Inflammatory macrophage treated with lipopolysaccharide for 1 hour (primary cell): ENCODE results near the gene ATRAID.
"Not testable (repeated sequence)": the region's sequence is repeated elsewhere in the genome, so short reads cannot be mapped to it uniquely, and the experiment has no call there.

Experiments used
- DNase-seq, 2 donors: peaks; one replicate each; pipeline ENCODE4 v3.0.0-alpha.2; 2020 to 2022

ATRAID gene, protein sequence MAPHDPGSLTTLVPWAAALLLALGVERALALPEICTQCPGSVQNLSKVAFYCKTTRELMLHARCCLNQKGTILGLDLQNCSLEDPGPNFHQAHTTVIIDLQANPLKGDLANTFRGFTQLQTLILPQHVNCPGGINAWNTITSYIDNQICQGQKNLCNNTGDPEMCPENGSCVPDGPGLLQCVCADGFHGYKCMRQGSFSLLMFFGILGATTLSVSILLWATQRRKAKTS

DNA sequence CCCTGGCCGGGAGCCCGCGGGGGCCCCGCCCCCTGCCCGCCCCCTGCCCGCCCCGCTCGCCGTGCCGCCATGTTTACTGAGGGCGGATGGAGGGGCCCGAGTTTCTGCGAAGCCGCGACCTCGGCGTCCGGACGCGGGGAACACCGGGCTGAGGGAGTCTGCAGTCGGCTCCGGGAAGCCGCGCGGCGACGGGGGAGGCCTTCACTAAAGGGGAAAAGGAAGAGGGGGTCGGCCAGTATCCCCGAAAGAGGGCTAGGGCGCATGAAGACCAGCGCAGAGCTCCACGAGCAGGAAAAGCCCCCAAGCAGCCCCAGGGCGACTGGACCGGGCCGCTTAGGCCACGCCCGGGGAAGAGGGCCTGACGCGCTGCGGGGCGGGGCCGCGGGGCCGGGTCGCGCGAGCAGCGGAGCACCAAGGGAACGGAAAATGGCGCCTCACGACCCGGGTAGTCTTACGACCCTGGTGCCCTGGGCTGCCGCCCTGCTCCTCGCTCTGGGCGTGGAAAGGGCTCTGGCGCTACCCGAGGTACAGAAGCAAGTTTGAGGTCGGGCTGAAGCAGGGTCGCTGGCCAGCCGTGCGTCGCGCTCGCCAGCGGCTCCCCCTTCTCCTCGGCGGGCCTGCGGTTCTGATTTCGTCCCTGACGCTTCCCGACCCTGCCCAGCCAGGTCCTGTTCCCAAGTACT is at the start of gene ATRAID, which contains the start of gene SLC5A6:
TSS of gene ATRAID (plus strand) at position 99 of the 683 bp plus-strand sequence. CDS start at position 427, 328 bp downstream.
TSS of gene SLC5A6 (minus strand) at position 326 of the 683 bp plus-strand sequence. CDS start 4,618 bp downstream, outside the sequence.
- DNase-seq: peak; percentile 88 to 95

DNA sequence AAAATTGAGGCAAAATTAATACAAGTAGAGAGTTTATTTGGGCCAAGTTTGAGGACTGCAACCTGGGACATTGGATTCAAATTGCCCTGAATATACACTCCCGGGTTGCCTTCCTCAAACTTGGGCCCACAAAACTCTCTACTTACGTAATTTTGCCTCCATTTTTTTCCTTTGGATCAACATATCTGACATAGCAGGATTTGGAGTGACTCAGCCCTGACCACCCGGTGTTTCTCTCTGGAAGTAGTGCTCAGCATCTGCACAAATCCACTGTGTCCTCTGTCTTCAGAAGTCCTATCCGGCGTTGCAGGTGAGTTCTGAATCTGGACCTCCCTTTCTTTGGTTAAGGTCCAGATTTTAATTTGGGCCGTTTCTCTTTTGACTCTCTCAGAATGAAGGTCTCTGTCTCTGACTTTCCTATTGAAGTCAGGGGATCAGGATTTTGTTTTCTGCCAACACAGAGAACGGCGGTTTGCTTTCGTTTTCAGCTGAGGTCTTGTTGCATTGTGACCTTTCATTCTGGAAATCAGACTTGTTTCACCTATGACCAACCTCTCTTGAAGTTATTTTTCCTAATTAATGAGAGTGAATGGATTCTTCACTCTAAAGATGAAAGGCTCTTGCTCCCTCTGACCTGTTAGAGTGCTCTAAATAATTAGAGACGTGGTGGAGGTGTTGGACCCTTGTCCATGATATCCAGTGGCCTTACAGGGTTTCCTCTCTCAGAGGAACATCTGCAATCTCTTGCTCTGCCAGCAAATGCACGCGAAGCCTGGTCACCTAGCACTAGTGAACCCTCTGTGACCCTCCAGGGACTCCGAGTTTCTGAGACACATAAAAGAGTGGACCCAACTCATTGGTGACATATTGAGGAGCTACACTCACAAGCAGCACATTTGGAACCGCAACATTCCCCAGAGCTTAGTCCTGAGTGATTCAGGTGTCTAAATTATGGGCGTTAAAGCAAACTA is 49.4 kb upstream of the ATRAID start:
- no peak for DNase-seq

DNA sequence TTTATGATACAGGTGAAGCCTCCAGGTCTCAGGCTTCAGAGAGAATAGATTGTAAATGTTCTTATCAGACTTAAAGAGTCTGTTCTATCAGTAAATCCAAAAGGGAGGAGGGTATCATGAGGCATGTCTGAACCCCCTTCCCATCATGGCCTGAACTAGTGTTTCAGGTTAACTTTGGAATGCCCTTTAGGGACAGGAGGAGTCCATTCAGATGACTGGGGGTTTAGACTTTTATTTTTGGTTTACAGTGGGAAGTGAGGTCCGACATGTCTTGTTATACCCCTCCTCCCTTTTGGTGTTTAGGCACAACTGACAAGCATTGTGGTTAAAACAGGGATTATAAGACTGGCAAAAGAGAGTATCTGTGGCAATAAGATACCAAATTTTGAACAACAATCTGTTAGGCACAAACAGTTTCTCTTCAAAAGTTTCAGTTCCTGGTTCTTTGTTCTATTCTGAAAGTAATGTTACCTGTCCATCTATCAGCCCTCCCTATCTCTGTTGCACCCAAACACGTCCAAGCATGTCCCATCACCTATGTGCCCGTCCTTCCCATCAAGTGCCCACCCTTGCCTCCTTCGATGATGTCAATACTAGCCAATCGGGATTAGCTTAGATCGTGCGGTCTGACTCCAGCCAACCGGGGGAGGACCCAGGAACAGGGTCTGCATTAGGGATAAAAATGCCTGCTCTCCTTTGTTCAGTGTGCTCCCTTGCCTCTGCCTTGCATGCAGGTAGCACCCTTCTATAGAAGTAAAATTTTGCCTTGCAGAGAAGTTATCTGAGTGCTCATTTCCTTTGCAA is 46.7 kb upstream of the ATRAID start:
- DNase-seq: no peak

DNA sequence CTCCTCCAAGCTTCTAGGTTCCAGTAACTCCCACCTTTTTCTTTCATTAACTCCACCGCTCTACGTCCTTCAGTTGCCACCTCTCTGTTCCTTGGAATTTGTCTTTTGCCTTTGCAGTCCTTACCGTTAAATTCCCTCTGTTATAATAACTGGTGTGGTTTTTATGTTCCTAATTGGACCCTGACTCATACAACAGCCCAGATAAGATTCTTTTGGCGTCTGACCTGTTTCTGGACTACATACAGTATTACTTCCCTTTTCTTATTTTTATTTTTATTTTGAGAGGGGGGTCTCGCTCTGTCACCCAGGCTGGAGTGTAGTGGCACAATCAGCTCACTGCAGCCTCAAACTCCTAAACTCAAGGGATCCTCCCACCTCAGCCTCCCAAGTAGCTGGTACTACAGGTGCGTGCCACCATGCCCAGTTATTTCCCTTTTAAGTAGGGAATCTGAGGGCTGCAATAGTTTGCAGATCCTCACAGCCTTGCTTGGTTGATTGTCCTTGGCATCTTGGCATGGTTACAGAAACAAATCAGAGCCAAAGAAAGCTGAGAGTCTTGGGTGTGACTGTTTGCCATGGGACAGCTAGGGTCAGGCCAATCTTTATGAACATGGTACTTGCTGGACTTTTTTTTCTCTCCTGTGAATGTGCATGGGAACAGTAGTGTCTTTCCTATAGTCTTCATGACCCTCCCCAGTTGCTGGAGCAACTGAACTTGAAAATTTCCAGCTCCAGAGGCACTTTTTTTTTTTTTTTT is 41.1 kb upstream of the ATRAID start:
- DNase-seq: no peak

DNA sequence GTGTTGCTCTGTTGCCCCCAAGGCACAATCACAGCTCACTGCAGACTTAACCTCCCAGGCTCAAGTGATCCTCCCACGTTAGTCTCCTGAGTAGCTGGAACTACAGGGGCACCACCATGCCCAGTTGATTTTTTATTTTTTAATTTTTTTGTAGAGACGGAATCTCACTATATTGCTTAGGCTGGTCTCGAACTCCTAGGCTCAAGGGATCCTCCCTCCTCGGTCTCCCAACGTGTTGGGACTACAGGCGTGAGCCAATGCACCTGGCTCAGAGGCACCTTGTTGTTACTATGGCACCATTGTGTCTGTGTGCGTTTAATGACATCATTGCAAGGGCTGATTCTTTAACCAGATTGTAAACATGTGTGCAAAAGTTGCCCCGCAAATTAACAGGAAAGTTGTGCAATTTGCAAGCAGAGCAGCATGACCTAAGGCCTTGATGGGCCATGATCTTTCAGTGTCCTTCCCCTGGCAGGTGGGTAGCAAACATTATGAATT is 40.4 kb upstream of the ATRAID start:
- DNase-seq: no peak

DNA sequence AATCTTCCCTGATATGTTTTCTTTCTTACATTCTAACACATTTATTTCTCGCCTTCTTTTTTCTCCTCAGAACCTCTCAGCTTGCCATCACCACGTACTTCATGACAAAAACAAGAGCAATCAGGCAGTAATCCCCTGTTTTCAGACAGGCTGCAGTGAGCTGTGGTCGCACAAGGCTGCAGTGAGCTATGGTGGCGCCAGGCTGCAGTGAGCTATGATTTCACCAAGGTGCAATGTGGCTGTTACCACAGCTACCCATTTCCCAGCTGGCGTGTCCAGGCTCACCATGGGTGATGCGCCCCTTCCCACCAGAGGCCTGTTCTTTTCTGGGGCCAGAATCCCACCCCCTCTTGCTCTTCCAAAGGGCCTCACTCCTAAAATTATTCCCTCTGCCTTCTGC is 37.2 kb upstream of the ATRAID start:
- DNase-seq: no peak

DNA sequence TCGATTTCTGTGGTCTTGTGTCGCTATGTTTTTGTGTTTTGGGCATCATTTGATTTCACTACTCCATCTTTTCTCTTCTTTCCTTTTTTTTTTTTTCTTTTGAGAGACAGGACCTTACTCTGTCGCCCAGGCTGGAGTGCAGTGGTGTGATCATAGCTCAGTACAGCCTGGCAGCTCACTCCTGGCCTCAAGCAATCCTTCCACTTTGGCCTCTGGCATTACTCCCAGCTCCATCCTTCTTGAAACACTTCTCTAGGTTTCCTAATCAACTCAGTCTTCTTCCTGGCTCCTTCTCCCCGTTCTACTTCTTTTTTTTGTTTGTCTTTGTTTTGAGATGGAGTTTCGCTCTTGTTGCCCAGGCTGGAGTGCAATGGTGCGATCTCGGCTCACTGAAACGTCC is 36.5 kb upstream of the ATRAID start:
- DNase-seq: no peak

DNA sequence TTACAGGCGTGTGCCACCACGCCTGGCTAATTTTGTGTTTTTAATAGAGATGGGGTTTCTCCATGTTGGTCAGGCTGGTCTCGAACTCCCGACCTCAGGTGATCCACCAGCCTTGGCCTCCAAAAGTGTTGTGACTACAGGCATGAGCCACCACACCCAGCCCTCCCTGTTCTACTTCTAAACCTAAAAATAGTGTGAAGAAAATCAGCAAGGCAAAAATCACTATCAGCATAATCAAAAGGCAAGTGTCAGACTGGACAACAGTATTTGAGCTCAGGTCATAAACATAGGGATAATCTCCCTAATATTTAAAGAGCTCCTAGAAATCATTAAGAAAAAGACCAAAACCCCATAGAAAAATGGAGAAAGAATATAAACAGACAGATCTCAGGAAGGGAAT is 36.1 kb upstream of the ATRAID start:
- DNase-seq: not testable (repeated sequence)

DNA sequence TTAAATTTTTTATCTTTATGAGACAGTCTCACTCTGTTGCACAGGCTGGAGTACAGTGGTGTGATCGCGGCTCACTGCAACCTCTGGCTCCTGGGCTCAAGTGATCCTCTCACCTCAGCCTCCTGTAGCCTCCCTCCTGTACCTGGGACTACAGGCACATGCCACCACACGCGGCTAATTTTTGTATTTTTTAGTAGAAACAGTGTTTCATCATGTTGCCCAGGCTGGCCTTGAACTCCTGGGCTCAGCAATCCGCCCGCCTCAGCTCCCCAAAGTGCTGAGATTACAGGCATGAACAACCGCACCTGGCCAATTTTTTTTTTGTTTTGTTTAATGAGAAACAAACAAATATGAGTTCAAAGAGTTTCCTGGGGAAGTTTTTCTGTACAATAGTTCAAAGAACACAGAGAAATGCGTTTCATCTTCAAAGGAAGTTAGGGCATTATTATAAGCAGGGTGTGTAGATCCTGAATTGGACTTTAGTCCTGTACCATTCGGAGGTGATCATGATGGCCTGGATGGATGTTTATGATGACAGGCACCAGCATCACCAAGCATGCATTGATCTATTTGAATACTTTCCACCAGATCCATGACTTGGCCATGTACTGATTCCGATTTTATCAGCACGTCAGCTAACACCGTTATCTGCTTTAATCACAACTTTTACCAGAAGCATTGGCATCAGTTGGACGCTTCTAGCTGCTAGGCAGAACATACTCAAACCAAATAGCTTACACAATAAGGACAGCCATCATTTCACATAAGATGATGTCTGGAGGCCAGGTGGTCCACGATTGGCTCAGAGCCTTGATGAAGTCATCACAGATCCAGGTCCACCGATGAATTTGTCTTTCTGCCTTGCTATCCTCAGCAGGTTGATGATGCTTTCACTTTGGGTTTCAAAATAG is 34.1 kb upstream of the ATRAID start:
- no peak for DNase-seq

DNA sequence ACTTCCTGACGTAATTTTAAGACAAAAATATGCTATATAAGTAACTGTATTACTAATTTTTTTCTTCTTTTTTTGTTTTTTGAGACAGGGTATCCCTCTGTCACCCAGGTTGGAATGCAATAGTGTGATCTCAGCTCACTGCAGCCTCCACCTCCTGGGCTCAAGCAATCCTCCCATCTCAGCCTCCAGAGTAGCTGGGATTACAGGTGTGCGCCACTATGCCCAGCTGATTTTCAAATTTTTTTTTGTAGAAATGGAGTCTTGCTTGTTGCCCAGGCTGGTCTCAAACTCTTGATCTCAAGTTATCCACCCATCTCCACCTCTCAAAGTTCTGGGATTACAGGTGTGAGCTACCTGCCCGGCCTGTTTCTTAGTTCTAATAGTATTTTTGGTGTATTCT is 33.4 kb upstream of the ATRAID start:
- no peak for DNase-seq

DNA sequence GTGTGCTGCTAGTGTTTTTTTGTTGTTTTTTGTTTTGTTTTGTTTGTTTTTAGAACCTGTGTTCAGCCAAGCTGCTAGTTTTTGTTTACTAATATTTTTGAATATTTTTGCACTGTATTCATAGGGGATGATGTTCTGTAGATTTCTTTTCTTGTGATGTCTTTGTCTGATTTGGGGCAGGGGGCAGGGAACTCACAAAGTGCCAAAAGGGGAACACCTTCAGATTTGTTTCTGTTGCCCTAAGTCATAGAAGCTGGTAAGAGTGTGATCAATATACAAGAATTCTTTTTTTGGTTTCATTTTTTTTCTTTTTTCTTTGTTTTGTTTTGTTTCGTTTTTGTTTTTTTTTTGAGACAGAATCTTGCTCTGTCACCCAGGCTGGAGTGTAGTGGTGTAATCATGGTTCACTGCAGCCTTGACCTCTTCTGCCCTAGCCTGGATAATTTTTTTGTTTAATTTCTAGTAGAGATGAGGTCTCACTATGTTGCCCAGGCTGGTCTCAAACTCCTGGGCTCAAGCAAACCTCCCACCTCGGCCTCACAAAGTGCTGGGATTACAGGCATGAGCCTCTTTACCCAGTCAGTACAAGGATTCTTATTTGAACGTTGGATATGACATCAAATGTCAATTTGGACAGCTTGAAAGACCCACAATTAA is 32.4 kb upstream of the ATRAID start:
- DNase-seq: no peak

DNA sequence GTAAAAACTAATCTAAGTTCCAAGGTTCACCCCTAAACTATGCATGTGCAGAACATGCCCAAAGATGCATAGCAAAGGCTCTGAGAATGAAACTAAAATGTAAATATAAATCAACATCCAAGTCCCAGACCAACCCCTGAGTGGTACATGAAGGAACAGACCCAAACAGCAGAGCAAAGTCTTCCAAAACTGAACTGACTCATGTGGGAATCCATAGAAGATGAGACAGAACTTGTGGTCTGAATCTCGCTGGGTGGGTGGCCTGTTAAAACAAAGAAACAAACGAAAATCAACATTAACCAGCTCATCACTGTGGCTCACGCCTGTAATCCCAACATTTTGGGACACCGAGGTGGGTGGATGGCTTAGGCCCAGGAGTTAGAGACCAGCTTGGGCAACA is 29.5 kb upstream of the ATRAID start:
- no peak for DNase-seq

DNA sequence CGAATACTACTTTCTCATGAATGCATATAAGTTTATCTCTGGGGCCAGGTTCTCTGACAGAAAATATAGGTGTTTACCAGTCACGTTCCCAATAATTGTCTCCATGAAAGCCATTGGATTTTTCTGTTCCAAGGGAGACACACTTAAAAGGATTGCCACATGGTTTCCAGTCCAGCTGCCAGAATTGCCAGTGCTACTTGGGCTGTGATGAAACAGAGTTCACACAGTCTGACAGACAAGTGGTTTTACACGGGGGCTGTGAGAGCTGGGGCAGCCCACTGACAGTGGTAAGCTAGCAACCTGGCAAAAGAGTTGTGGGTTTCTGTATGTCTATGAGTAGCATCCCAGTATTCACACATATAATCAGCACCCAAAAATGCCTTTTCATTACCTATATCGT is 27.7 kb upstream of the ATRAID start:
- no peak for DNase-seq

DNA sequence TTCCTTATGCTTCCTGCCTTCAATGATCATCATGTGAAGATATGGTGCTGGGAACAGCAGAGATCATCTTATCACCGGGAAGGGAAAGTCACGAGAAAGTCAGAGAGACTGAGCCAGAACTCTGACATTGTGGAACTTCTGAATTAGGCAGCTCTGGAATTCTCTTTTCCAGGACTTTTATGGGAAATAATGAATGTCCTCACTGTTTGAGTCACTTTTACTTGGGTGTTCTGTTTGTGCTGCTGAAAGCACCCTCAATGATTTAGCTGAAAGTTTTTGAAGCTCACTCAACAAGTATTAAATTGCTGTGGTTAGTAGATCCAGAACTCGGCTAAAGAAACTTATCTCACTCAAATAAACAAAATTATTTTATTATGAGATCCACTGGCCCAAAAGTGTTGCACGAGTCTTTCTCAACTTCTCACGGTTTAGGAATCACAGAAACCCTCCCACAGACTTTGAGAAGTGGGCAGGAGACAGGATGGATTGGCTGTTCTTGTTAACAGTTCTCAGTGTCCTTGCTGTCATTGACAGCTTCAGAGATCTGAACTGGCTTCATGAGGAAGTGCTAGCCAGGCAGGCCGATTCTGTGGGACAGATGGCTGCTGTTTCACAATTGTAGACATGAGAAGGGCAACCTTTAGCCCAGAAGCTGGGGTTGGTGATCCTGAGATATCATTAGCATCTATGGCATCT is 26.4 kb upstream of the ATRAID start:
- peak; percentile 73 to 88 for DNase-seq

DNA sequence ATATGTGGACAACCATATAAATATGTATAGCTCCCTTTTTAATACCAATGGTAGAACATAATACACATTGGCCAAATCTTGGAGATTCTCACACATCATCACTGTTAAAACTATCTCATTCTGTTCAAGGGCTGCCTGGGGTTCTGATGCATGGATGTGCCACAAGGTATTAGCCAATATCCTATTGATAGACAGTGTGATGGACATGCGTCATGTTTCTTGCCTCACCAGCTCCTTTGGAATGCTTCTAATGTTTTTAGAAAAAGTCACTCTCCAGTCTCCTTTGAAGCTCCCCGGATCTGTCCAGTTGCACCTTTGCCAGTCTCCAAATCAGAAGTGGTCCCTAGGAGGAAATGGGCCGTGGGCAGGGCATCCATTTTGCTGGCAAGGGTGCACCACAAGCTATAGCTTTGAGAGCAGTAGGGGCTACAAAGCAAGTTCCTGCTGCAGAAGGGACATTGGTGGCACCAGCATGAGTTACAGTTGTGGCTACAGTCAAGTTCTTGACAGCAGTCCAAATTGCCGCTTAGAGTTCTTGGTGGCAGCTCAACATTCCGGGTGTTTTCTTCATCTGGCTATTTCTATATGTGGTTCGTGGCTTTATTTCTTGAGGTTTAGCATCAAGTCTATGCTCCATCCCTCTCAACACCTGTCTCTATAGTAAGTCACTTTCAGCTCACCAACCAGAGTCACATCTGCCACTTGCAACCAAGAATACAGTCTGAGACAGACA is 25.1 kb upstream of the ATRAID start:
- no peak for DNase-seq

DNA sequence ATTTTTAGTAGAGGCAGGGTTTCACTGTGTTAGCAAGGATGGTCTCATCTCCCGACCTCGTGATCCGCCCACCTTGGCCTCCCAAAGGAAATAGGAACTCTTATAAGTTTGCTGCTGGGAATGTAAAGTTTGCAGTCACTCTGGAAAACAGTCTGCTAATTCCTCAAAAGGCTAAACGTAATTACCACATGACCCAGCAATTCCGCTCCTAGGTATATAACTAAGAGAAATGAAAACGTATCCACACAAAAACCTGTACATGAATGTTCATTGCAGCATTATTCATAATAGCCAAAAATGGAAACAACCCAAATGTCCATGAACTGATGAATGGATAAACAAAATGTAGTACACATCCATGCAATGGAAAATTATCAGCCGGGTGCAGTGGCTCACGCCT is 21.9 kb upstream of the ATRAID start:
- no peak for DNase-seq

DNA sequence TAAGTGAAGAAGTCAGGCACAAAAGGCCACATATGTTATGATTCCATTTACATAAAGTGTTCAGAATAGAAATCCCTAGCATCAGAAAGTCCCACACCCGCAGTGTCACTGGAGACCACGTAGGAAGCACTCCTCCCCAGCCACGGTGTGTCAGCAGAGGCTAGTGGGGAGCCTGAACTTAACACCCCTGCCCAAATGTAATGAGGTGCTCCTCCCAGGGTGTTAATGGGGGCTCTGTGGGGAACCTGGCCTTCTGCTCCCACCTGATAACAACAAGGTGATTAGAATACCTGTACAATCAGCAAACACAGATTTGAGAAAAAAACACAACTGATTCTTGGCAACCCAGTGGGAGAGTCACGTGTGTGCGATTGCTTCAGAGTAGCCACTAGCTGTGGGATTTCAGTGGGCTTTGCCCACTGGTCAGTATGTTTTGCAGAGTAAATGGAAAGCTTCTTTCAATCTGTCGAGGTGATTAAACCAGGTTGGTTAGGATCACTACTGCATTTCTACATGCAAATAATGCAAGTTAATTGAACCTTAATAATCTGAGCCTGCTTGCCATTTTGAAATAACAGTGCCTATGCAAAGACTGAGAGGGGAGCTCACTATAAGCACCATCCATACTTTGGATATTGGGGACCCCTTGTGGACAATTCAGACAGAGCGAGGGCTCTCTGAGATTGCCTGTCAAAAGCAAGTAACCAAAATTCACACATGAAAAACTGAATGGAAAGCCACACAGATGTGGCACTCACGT is 20.6 kb upstream of the ATRAID start:
- DNase-seq: peak; percentile 62 to 88
